Measurements from ENCODE around the gene AATK.
A peak's percentile ranks its signal among the peaks of the same experiment; 100 is the strongest.

AATK gene

DNA sequence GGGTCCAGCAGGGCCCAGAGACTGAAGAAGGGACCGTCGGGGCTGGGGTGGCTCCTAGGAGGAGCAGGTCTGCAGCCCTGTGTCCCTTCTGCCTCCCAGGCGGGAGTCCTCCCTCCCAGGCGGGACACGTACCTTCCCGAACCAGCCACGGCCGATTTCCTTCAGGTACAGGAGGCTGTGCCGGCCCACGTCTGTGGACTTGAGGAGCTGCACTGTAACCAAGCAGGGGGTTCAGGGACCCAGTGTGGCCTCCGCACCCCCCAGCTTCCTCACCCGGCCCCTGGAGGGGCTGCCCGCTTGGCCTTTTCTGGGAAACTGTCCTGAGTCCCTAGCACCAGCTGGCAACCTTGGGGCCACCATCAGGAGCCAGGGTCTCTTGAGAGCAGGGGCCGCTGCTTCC lies 37.7 kb downstream of the AATK start:
- no peak for DNase-seq (ENCODE audit: low read depth)

DNA sequence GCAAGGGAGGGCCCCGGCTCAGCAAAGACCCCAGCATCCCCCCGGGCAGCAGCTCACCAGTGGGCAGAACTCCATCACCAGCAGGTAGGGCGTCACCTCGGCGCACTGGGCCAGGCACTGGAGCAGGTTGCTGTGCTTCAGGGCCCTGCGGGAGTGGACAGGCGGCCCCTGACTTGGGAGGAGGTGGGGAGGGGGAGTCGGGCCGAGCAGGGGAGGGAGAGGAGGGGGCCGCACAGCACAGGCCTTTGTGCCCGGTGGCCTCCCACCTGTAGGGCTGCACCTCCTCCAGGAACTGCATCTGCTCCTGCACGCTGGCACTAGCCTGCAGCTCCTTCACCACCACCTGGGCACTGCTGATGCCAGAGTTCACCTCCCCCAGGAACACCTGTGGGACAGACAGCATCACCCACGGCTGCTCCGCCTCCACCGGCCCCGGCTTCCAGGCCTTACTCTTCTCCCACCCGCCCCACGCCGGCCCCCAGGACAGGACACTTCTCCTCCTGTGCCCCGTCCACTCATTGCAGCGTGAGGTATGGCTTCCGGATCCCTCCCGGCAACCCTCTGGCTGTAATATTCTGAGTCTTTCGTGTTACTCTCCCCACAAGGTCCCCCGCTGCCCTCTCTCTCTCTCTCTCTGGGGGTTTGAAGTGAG lies 38.4 kb downstream of the AATK start:
- DNase-seq (ENCODE audit: low read depth), result no peak

DNA sequence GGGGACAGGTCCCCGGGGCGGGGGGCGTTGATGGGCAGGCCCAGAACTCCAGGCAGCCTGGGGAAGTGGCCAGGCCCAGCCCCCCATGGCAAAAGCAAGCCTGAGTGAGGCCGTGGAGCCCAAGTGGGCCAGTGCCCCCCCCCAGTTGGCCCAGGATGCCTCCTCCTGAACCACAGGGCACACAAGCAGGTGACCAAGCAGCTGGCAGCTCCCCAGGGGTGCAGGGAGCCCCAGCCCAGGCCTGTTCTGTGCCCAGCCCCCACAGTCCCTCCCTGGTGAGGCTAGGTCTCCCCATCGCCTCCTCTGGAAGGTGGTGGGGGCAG lies 38.9 kb downstream of the AATK start:
- DNase-seq (ENCODE audit: low read depth), result no peak

DNA sequence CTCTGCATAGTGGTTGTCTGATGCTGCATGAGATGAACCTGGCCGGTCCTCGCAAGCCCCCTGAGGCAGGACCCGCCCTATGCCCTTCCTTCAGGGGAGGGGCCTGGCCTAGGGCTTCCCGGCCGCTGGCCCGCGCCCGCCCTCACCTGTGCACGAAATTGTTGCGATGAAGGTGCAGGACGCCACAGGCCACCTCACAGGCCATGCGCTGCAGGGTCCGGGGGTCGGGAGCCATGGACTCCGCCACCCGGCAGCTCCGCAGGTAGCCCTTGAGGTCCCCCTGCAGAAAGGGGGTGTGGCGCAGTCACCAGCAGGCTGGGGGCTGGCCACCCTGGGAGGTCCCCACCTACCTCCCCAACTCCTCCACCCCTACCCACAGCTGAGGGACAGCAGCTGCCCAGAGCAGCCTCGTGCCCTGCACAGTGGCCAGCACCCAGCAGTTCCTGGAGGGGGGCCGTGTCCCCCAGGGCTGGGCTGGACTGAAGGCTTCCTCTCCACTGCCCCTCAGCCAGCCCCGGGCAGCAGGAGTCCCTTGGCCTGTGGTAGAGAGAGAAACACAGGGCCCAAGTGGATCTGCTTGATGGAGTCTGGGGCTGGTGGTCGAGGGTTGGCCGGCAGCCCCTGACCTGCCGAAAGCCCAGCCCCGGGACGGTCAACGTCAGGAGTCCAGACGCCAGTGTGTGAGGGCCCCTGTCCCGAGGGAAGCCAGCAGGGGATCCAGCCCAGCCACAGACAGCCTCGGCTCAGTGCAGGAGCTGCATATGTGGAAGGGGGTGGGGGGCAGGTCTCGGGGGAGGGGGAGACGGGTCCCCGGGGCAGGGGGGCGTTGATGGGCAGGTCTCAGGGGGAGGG lies 39.5 kb downstream of the AATK start:
- no peak for DNase-seq (ENCODE audit: low read depth)

DNA sequence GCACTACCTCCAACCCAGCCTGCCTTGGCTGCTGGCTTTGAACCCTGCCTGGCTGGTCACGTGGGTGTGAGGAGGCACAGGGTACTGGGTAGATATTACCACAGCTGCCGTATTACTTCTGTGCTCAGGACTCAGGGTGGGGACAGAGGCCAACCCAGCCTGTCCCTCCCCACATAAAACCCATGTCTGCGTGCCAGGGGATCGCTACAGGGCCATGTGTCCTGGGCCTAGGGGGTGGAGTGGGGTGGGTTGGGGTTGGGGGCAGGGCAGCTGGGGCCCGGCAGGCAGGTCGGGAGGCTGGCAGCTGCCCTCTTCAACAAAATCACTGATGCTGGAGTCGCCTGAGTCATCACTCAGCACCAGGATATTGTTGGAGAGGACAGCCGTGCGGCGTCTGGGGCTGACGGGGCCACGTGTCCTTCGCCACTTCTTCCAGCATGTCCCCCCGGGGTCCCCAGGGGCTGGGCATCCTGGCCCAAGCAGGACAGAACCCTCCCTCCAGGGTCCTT lies 40.4 kb downstream of the AATK start:
- no peak for DNase-seq (ENCODE audit: low read depth)

DNA sequence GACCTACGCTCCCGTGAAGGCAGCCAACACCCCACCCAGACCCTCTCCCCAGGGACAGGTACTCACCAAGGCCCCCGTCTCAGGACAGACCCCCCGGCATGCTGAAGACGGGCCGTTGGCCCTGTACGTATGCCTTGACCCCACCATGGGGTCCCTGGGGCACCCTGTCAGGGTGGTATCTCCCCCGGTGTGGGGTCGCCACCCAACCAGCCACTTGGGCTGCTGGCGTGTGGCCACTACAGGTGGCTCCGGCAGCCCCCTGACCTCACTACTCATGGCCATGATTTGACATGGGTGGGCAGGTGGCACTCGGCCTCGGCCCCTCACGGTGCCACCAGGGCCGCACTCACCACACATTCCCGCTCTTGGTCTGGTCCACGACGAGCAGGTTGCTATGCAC lies 41.6 kb downstream of the AATK start:
- no peak for DNase-seq (ENCODE audit: low read depth)

DNA sequence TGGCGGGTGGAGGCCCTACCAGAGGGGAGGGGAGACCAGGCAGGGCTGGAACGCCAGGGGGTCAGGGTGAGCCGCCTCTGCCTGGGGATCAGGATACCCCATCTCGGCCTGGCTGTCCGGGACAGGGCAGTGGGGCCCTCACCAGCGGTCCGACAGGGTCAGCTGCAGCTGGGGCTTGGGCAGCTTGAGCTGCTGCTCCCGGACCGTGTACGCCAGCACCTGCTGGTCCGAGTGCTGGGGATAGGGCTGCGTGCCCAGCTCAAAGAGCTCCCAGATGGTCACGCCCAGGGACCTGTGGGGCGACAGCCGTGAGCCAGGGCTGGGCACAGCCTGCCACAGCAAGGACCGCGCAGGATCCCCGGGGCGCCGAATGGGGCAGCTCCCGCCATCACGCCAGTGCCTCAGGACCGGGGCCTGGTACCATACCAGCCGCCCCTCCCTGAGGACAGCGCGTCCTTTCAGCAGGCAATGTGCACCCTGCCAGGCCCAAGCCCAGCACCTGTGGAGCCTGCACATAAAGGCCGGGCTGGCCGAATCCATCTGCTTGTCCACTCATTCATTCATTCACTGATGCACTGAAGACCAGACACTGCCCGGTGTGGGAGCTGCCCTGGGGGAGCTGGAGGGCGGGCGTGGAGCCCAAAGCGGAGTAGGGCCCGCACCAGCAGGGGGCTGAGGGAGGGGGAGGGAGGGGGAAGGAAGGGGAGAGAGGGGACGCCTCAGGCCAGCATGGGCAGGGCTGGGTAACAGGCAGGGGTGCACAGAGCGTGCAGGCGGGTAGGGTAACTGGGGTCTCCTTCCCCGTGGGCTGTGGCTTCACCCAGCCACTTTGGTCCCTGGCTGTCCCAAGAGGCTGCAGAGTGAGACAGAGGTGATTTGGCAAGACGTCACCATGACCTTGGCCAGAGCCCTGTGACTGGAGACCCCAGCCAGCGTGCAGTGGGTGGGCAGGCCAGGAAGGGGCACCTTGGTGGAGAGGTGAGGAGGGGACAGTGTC lies 42.7 kb downstream of the AATK start:
- no peak for DNase-seq (ENCODE audit: low read depth)

DNA sequence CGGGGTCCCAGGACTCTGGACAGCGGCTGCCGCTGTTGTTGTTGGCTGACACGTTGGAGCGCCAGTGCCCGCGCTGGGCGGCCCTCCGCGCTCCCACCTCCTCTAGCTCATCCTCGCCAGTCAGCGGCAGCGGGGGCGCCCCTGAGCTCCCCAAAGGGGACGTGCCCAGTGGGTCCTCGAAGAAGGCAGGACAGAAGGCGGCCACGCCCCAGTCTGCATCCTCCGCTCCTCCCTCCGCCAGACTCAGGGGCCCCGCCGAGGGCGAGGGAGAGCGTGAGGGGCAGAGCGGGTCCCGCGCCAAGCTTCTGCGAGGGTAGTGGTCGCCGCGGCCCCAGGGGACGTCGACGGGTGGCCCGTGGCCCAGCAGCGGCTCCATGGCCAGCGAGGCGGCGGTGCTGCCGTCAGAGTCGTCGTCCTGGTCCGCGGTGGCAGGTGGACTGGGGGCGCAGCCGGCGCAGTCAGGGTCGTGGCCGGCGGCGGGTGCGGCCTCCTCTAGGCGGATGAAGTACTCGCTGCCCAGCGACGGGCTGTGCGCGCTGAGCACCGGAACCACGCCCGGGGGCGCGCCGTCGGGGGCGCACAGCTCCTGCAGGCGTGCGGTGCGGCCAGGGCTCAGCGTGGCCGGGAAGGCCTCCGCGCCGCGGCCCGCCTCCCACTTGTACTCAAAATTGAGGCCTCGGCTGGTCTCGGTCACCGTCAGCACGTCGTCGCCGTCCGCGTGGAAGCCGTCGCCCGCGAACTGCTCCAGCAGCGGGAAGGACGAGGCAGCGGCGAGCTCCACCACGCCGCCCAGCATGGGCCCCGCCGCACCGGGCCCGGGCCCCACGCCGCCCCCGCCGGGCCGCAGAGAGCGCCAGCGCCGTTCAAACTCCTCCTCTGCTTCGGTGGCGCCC lies 43.9 kb downstream of the AATK start:
- DNase-seq (ENCODE audit: low read depth), result no peak

DNA sequence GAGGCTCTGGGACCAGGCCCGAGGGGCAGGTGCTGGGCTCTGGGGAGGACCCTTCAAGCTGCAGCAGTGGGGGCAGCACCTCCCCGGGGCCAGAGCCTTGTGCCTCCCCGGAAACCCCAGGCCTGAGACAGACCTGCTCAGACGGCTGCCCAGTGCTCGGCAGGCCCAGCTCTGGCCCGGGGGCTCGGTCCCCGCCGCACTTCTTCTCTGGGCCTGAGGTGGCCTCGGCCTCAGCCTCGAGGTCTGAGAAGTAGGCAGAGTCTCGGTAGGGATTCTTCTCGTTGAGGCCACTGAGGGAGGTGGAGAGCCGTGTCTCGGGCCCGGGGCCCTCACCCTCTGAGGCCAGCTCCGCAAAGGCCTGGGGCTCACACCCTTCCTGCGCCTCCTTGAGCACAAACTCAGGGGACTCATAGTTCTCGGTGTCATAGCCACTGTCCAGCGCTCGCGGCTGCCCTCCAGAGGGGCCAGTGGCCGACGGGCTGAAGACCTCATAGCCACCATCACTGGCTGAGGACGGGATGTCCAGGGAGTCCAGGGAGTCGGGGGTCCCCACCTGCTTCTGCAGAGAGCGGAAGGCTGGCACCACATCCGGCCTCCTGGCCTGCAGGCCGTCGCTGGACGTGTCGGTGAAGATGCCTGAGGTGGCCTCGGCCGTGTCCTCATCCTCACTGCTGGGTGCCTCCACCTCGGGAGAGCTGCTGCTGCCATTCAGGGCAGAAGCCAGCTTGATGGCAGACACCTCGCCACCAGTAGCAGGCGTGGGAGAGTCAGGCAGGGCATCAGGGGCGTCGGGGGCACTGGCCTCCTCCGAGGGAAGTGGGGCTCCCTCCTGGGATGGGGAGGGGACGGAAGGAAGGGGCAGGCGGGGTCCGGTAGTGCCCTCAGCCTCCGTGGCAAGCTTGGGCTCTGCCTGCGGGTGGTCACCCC lies 45.1 kb downstream of the AATK start:
- DNase-seq (ENCODE audit: low read depth), result no peak

DNA sequence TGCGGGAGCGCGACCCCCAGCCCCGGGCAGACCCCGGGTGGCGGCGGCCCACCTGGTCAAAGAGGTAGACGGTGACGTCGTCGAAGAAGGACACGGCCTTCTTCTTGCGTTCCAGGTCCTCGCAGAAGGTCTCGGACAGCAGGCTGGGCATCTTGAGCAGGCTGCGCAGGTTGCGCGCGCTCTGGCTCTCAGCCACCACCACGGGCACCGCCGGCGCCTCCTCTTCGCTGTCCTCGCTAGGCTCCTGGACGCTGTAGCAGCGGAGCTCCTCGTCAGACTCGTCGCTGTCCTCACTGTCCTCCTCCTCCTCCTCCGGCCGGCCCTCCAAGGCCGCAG lies 45.9 kb downstream of the AATK start:
- DNase-seq (ENCODE audit: low read depth), result no peak

DNA sequence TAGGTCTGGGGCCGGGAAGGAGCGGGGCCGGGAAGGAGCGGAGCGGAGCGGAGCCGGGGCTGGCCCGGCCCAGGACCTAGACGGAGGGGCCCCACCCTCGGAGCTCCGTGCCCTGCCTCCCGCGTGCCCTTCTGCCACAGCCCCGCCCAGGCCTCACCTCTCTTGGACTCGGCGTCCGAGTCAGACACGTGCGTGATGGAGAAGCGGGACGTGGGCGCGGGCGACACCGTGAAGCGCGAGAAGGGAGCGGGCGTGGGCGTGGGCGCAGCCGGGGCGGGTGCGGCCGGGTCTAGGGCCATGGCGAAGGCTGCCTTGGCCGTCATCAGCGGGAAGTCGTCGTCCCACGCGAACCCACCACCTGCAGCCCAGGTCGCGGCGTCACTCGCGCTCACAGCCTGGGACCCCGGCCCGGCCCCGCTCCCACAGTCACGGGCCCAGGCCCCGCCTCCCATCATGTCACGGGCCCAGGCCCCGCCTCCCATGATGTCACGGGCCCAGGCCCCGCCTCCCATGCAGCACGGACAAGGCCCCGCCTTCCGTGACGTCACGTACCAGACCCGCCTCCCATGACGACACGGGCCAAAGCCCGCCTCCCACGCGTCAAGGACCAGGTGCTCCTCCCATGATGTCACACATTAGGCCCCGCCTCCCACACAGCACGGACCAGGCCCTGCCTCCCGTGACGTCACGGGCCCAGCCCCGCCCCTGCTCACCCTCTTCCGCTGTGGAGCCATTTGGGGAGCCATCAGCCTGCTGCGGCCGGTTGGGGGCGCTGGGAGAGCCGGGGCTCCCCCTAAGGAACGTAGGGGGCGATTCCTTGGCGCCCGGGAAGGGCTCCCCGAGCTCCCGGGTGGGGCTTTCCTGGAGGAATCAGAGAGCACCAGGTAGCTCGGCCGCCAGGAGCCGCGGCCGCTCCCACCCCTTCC lies 46.5 kb downstream of the AATK start:
- DNase-seq (ENCODE audit: low read depth), result peak; percentile 58

DNA sequence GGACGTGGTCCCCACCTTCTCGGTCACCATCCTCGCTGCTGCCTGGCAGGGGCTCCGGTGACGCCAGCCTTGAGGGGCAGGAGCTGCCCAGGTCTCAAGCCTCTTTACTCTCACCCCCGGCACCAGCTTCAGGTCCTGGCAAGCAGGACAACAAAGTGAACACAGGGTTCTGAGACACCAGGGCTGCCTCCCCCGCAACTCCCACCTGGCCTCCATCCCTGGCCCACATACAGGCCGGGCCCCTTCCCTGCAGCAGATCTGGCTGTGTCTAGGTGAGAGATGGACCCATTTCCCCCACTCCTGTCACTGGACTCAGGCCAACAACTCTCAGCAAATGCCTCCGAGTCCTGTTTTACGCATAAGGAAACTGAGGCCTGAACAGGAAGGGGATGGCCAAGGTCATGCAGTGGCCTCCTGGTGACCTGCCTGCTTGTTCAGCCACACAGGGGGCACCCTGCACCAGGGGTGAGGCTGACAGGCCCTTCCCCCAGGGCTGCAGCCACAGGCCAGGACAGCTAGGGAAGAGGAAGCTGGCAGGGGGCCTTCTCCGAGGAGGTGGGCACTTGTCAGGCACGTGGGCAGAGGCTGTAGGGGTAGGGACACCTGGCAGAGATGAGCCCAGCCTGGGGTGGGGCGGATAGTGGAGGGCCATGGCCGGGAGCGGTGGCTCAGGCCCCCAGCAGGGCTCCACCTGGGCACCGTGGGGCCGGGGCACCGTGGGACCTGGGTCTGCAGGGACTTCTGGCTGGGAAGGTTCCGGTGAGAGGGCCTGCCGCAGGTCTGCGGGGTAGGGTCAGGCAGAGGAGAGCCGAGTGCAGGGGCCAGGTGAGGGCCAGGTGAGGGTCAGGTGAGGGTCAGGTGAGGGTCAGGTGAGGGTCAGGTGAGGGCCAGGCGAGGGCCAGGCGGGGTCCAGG lies 47.5 kb downstream of the AATK start:
- no peak for DNase-seq (ENCODE audit: low read depth)

DNA sequence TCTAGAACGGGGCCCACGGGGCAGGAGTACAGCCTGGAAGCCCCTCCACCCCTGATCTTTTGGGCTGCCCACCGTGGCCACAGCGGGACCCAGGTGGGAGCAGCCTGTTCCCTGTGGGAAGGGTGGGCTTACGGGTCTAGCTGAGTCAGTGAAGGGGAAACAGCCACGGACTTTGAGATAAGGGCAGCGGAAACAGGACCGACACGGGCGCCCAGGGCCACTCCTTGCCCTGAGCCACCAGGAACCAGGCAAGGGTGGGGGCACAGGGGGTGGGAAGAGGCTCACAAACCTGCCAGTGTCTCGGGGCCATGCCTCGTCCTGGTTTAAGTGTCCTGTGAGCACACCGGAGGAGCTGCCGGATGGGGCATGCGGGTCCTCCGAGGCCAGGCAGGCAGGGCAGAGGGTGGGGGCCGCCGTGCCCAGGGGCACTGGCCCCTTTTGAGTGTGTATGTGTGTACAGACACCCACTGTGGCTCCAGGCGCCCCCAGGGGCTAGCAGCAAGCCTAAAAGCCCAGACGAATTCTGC lies 48.3 kb downstream of the AATK start:
- no peak for DNase-seq (ENCODE audit: low read depth)

DNA sequence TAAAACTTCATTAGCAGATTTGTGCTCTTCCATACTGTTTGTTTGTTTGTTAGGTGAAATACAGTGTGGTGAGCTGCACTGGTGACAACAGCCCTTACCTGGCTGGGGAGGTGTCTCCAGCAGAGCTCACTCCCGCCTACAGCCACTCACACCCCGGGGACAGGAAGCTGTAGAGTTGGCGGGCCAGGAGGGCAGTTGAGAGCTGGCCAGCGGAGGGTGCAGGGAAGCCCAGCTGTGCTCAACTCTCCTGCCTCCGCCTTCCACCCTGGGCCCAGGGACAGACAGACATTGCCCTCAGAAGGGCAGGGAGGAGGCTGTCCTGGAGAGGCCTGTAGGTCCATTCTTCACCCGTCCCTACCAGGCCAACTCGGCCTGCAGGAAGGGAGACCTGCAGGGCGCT lies 49.3 kb downstream of the AATK start:
- no peak for DNase-seq (ENCODE audit: low read depth)

DNA sequence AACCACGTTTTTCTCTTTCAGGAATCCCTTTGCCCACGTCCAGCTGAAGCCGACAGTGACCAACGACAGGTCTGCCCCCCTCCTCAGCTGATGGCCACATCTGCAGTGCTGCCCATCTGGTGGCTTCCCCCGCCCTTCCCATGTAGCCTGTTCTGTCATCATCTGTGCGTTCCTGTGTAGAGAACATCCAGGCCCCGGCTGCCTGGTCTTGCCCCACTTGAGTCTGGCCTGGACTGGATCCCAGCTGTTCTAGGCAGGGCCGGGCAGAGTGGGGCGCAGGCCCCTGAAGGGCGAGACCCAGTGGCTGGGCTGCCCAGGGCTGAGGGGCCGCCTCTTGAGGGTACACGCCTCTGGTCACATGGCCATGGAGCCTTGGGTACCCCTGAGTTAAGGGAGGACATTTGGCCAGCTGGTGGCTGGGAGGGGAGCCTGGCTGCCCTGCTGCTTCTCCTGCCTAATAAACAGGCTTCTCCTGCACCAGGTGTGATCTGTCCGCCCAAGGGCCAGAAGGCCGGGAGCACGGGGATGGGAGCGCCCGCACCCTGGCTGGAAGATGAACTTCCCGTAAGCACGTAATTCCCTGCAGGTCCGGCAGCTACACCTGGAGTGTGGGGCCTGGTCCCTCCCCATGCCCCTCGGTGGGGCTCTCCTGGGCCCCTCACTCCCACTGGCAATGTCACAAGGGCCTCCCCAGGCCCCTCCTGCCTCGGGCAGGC lies 50.1 kb downstream of the AATK start:
- no peak for DNase-seq (ENCODE audit: low read depth)

DNA sequence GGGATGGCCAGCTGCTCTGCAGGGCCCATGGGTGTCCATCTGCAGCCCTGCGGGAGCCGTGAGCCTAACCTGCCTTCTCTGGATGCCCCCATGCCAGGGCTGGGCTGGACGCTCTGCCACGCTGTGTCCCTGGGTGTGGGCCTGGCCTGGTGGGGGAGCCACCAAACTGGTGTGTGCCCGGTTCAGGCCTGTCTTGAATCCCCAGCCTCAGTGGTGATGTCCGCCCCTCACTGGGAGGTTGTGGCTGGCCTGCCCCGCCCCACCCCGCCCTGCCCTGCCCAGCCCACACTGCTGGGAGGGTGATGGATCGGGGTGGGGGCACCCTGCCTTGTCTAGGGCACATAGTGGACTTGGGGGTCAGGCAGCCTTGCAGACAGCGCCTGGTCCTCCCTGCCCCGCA lies 50.8 kb downstream of the AATK start:
- DNase-seq (ENCODE audit: low read depth), result no peak

DNA sequence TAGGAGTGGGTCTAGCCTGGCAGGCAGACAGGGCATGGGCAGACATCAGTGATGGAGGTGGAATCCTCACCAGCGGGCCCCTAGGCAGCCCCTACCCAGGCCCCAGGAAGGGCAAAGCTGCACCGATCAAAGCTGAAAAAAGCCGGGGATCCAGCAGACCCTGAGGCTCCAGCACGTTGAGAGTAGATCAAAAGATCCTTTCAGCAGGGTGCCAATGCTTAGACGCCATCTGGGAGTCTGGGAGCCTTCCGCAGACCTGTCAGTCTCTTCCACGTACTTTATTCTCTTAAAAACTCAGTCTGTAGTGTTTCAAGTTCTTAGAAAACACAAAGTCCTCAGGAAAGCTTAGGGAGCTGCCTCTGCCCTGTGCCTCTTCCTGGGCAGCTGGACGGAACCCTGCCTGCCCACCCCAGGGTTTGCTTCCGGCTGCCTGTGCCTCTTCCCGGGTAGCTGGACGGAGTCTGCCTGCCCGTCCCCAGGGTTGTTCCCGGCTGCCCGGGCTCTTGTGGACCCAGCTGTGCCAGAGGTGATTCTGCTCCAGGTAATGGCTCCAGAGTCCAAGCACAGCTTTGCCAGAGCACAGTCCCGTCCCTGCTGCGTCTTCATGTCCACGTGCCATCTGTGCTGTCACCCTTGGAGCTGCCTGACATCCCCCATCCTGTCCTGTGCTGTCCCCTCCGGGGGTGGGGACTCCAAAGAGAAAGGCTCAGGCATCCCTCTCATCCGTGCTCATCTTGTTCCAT lies 51.5 kb downstream of the AATK start:
- DNase-seq (ENCODE audit: low read depth), result no peak

Data from GM04504 (cell line).